ENCODE results near the gene RPS27L. TPM values are rescaled to one million over a fixed set of nuclear protein-coding genes. Genes with fewer than 3 reads are reported as not detected.

RPS27L gene
- total RNA-seq: 158 TPM
- long read RNA-seq, full-length matches to known transcripts: 21 of 25 reads
- long read RNA-seq, partial matches to known transcripts: 0 of 25 reads
- long read RNA-seq, other reads (novel, unspliced or antisense): 4 of 25 reads

GRCh38 chr15:63157118-63157843 lies at the start of gene RPS27L:
TSS of gene RPS27L (minus strand) at chr15:63157477. CDS start at chr15:63157405, 72 bp downstream.
- DNase-seq (ENCODE audit: low spot score): peak; percentile 95

GRCh38 chr15:63206079-63206478 lies 48.8 kb upstream of the RPS27L start:
- DNase-seq (ENCODE audit: low spot score): no peak

- no peak for DNase-seq (ENCODE audit: low spot score)
Measured at GRCh38 chr15:63203451-63204090, 46.3 kb upstream of the RPS27L start.

GRCh38 chr15:63202861-63203260 lies 45.6 kb upstream of the RPS27L start:
- no peak for DNase-seq (ENCODE audit: low spot score)

GRCh38 chr15:63200464-63201249 lies 43.4 kb upstream of the RPS27L start:
- no peak for DNase-seq (ENCODE audit: low spot score)

DNA sequence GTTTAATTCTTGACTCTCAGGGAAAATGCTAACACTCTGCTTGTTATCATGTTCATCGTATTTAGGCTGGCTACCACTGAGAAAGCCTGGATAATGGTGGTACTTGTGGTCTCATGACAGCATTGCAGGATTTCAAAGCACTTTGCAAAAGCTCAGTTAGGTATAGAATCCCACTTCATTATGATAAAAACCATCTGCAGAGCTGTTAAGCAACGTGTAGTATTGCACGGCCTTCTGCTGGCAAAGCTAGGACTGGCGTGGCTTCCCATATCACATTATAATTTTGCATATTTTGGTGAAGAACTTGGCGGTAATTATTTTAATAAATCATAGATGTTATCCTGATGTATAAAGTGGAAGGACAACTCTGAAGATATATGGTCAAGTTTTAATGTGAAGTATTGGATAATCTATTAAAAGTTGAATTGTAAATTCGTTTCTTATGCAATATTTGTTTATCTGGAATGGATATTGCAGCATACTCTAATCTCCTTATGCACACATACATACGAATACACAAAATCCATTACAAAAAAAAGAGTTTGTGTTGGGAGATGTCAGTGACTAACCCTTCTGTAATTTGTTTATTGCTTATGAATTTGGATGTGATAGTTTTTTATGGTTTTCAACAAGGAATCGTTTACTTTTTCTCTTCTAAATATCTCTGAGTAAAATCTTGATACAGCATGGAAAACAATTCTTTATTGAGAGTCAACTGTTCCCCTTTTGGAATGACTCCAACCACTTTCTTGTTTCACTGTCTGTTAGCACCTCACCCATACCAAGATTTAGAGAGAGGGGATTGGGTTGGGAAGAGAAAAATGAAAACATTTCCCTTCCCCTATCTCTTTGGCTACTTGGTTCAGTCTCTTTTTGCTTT lies 41.3 kb upstream of the RPS27L start:
- DNase-seq (ENCODE audit: low spot score): no peak

DNA sequence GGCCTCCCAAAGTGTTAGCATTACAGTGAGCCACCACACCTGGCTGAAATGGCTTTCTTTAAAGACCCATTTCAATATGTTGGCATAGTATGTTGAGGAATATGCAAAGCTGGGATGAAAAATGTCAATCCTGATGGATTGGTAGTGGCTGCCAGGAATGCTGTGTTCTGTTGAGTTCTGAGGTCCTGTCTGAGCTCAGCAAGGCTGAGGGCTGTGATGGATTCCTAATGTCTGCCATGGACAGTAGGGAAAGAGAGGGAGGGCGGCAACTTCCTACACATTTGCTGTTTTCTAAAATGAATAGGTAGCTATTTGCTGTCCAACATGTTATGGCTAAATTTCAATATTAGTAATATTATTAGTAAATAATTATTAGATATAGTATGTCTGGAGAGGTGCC lies 40.3 kb upstream of the RPS27L start:
- no peak for DNase-seq (ENCODE audit: low spot score)

DNA sequence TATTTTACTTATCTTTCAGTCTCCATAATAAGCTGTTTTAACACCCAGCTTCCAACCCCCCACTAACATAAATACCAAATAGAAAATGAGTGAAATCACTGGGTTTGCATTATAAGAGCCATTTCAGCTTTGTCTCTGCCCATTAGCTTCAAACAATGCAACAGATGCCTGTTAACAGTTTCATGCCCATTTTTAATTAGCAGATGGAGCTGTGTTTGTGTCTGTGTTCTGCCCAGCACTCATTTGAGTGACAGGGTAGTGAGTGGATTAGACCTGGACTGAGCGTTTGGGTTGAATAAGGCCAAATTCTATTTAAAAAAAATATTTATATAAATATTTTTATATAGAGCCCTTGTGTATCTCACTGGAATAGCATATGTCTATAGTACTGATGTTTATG lies 39.6 kb upstream of the RPS27L start:
- DNase-seq (ENCODE audit: low spot score): no peak

DNA sequence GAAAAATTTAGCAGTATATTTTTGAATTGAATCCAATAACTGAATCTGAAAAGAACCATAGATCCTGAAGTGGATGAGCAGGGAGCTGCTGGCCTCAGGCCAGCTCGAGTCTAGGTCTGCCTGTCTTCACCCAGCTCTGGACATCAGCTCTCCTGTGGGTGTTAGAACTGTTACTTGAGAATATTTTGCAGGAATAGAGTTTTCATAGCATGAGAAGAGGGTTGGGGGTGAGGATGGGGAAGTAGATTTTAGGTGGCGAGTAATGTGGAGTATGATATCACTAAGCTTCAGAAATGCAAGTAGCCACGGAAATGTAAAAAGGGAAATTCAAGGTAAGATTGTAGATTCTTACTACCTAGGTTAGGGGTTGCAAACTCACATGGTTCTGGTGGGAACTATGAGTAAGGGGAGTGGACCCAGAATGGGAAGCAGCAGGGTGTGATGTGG lies 38.3 kb upstream of the RPS27L start:
- no peak for DNase-seq (ENCODE audit: low spot score)

DNA sequence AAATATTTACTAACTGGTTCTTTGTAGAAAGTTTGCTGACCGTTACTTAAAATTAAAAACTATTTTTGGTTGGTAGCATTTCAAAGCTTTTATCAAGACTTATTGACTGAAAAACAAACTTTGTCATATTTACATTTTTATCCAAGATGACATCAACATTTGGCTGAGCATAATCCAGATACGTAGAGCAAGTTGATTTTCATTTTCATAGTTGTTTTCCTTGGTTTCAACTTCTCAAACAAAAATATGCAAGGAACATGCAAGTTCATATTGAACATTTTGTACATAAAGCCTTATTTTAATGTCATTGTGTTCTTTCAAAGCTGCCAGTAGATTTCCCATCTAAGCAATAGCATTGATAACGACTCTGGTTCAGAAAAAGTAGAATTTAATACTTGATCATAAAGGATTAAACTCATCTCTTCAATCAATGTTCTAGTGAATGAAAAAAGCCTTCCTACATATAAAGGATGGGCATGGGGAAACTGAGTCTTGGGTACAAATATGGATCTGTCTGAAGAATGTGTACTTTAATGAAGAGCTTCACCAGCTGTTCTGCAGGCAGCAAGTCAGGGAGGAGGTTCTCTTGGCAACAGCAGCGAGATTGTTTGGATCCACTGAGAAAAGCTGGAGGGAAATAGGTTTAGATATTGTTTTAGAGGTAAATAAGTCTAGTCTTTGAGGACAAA lies 37.7 kb upstream of the RPS27L start:
- no peak for DNase-seq (ENCODE audit: low spot score)

DNA sequence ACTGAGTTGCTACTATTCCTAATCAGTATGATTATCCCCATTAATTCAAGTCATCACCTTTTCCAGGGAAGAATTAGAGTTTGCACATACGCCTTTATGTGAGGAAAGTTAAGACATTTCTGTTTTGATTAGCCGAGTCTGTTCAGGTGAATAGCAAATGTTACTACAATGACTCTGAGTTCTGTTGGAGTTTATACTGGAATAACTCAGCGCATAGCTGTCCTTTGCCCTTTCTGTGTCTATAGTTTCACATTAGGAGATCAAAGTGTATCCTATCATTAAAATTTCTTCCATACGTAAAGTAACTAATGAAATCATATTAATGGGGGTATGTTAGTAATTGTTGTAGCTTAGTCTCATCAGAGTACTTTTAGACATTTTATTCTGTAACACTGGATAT lies 37.0 kb upstream of the RPS27L start:
- DNase-seq (ENCODE audit: low spot score): no peak

DNA sequence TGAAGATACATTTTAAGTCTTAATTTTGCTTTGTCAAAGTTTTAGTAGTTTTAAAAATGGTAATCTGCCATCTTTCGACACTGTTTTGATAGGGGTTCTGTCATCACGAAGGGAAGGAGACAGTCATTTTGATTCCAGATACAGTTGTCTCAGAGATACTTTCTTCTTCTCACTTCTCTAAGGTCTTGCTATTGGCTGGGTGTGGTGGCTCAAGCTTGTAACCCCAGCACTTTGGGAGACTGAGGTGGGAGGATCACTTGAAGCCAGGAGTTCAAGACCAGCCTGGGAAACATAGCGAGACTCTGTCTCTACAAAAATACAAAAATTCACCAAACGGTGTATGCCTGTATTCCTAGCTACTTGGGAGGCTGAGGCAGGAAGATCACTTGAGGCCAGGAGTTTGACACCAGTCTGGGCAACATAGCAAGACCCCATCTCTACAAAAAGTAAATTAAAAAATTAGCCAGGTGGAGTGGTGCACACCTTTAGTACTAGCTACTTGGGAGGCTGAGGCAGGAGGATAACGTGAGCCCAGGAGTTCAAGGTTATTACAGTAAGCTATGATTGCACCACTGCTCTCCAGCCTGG lies 35.4 kb upstream of the RPS27L start:
- DNase-seq (ENCODE audit: low spot score): no peak

GRCh38 chr15:63191895-63192618 lies 34.8 kb upstream of the RPS27L start:
- DNase-seq (ENCODE audit: low spot score): no peak

DNA sequence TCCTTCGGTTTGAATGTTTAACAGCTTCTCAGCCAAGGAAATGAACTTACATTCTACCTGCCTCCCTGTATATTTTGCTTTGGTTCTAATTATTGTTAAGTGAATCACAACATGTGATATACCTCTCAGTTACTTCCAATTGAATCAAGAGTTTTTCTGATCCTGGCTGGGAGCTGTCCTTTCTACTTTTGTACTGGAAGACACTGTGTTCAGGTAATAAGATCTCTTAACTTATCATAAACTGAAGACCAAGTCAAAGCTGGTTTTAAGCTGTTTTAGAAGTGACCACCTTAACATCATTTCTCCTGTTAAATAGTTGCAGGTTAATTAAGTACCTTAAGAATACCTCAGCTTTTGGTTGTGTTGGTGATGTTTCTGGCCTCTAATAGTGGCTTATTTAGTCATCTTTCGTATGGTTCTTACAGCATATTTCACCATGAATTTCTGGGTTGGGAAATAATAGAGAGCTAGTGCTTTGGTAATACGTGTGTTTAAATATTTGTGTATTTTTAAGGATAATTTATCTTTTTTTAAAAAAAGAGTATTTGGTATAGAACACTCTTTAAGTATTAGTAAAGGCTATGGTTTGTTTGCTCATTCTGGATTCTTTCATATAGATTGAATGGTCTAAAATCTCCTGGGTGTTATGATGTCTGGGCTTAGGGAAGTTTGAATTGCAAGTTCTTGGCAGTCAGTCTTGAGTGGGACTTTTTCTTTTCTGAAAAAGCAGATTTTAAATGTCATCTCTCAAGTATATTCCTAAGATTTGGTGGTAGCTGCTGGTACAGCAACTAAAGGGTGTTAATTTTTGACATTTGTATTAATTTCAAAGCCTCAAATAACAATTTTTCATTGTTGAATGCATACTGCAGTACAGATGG lies 33.7 kb upstream of the RPS27L start:
- DNase-seq (ENCODE audit: low spot score): no peak

DNA sequence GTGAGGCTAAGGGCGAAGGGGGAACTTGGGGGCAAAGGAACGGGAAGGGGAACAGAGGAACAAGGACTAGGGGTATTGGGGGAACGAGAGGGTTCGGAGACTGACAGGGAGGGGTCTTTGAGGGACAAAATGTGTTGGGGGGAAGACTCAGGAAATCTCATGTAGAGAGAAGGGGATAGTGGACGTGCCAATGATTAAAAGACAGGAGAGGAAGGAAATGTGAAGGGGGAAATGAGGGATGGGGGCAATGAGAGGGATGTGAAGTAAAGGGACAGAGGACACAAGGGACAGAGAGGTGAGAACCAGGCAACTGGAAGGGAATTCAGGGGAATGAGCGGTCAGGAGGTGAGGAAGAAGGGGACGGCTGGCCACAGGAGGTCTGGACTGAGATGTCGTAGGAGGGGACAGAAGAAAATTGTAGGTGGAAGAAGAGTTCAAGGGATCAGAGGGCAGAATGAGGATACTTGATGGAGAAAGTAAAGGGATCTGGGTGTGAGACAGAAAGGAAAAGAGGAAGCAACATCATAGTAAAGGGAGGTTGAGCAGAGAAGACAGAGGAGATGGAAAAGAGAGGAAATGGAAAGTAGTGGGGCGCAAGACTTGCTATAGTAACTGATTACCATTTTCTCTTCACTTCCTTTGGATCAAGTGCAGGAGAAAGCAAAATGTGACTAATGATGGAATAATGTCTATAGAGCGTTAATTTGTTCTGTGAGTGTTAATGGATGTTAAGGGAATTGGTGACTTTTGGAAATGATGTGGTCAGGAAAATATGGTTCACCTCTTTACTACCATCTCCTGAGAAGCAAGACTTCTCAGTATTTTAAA lies 32.9 kb upstream of the RPS27L start:
- DNase-seq (ENCODE audit: low spot score): no peak

DNA sequence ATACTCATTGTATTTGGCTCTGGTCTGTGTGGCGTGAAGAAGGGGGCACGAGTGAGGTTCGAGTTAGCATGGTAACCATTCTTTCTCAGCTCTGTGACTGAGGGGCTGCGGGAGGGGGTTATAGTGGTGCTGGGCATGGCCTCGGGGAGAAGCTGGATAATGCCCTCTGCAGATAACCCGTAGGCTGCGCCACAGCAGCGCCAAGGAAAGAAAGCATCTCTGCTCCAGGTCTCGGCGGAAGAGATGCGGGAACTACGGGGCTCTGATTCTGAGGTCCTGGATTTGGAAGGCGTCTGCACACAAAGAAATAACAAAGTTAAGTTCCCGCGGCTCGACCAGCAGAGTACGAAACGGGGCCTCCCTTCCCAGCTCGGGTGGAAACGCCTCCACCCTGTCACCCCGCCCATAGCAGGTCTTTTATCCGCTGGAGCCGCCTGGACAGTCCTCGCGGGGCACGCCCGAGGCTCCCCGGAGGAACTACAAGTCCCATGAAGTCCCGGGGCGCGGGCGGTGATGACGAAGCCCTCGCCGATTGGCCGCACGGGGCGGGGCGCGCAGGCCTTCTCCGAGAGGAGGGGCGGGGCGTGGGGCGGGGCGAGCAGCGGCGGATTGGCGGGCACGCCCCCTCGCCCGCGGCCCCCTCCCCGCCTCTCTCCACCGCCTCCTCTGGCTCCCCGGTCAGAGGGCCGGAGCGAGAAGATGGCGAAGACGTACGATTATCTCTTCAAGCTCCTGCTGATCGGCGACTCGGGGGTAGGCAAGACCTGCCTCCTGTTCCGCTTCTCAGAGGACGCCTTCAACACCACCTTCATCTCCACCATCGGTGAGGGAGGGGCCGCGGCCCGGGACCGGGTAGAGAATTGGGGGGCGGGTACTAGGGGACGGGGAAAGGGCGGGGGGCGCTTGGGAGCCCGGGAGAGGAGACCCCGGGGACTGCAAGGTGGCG lies 31.9 kb upstream of the RPS27L start, which contains the start of gene RAB8B:
TSS of gene RAB8B (plus strand) at position 681 of the 946 bp plus-strand sequence. CDS start at position 700, 19 bp downstream.
- peak; percentile 100 for DNase-seq (ENCODE audit: low spot score)
